HG02763 (cell line): ENCODE results near the gene PATE1.
"Not testable (repeated sequence)": the region's sequence is repeated elsewhere in the genome, so short reads cannot be mapped to it uniquely, and the experiment has no call there.

Experiments
- ATAC-seq: cut with Tn5 transposase; IDR thresholded peaks from one replicate; pipeline ENCODE4 v1.9.1; 2021; ENCODE audit warnings: mild to moderate bottlenecking, moderate library complexity; ENCODE audit not compliant: unreplicated experiment

PATE1 gene, protein sequence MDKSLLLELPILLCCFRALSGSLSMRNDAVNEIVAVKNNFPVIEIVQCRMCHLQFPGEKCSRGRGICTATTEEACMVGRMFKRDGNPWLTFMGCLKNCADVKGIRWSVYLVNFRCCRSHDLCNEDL

DNA sequence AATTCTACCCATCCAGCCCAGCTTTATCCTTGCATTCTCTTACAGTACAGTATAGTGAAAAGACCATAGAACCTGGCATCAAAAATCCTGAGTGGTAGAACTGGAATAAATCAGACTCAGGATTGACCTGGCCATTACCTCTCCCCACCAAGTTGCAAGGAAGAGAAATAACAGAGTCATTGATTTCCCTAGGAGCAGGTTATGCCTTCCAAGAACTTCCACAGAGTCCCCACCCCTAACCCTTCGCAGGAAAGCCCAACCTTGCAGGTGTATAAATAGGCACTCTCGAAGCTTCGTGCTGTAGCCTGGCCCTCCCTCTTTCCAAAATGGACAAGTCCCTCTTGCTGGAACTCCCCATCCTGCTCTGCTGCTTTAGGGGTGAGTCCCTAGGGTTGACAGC lies at the start of gene PATE1:
Gene PATE1 (plus strand): TSS at position 301 of the 400 bp plus-strand sequence. CDS start 26 bp downstream, at position 327.
- no peak for ATAC-seq

DNA sequence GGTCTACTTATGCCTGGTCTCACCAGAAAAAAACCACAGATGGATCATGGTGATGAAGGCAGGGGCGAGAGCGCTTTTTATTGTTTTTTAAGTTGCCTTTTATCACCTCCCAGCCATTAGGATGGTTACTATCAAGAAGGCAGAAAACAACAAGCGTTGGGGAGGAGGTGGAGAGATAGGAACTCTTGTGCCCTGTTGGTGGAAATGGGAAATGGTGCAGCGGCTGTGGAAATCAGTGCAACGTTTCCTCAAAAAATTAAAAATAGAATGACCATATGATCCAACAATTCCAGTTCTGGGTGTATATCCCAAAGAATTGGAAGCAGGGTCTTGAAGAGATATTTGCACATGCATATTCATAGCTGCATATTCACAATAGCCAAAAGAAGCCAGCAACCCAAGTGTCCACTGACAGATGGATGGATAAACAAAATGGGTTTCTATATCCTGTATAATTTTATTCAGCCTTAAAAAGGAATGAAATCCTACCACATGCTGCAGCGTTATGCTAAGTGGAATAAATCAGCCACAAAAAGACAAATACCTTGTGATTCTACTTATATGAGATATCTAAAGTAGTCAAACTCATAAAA lies 45.0 kb upstream of the PATE1 start:
- ATAC-seq: no peak

DNA sequence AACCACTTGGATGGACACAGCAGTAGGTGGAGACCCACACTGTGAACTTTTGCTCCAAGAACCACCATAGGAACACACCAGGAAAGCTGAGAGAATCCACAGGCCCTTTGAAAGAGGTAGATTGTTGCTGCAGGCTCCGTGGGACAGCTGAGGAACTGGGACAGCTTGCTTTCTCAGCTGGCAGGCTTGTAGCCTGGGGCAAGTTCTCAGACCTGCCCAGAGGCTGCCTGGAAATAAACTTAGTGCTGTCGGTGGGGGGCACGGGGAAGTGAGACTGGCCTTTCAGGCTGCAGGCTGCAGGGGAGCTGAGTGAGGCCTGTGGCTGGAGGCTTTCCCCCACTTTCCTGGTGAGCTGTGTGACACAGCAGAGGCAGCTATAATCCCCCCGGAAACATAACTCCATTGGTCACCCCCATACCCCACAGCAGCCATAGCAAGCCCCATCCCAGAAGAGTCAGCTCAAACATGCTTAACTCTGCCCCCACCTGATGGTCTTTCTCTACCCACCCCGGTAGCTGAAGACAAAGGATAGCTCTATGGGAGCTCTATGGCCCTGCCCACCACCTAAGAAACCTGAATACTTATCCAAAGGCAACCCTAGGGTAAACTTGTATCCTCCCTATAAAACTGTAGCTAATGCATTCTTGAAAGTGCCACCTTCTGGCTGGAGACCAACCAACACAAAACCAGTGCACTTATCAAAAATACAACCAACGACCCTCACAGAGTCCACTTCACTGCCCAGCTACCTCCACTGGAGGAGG lies 44.0 kb upstream of the PATE1 start:
- ATAC-seq: no peak

DNA sequence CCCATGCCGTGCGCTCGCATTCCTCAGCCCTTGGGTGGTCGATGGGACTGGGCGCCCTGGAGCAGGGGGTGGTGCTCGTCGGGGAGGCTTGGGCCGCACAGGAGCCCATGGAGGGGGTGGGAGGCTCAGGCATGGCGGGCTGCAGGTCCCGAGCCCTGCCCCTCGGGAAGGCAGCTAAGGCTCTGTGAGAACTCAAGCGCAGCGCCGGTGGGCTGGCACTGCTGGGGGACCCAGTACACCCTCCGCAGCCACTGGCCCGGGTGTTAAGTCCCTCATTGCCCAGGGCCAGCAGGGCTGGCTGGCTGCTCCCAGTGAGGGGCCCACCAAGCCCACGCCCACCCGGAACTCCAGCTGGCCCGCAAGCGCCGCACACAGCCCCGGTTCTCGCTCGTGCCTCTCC lies 41.4 kb upstream of the PATE1 start:
- ATAC-seq: not testable (repeated sequence)

DNA sequence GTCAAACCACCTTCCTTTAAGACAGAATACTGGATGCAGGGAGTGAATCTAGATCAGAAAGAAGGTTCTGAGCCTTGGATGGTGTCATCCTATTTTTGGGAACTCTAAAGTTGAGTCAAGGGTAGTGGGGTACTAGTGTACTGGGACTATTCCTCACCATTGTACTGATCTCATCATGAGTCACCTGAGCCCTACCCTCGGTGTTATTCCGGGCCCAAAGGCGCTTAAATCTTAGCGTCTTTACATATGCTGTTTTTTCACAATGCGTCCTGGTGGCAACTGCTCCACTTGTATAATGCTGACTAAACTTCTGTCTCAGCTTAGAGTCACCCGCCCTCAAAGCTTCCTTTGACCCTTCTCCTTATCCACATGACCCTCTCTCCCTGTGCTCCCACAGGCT lies 25.3 kb upstream of the PATE1 start:
- ATAC-seq: no peak

DNA sequence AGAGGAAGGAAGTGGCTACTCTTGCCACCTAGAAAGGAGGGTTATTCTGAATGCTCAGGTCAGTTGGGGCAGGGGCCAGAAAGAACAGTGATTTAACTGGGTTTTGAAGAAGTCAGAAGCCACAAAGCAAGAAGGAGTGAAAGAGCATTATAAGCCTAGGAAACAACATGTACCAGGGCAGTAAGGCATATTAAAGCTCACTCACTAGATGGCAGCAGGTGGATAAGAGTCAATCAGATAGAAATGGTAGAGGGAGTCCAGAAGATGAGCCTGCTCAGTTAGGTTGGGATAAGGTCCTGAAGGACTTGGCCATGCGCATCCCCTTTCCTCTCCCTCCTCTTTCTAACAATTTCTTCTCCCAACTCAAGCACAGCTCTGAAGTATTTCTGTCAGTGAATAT lies 22.0 kb upstream of the PATE1 start:
- ATAC-seq: no peak

DNA sequence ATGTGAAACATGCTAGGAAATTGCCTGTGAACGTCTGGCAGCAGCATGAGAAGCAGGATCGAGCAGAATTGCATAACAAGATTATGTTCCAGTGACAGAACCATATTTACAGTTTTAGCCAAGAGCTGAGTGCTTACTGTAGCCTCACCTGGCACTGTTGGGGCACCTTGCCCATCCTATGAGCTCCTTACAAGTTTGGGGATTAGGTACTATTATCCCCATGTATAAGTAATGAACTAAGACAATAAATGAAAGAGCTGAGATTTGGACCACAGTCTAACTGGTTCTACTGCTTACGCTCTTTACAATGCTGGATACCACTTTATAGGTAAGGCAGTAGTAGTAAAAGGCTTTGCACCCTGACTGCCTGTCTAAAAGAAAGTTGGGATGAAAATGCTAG lies 17.1 kb upstream of the PATE1 start:
- ATAC-seq: no peak

DNA sequence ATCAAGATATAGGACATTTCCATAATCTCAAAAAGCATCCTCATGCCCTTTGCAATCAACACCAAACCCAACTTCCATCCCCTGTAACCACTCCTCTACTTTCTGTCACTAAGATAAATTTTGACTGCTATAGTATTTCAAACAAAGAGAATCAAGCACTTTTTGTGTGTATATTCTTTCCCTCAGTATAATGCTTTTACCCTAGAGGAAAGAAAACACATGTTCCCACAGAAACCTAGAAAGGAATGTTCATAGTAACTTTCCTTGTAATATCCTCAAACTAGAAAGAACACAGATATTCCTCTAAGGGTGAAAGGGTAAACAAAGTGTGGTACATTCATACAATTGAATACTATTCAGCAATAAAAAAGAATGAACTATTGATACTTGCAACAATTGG lies 5.5 kb upstream of the PATE1 start:
- no peak for ATAC-seq

DNA sequence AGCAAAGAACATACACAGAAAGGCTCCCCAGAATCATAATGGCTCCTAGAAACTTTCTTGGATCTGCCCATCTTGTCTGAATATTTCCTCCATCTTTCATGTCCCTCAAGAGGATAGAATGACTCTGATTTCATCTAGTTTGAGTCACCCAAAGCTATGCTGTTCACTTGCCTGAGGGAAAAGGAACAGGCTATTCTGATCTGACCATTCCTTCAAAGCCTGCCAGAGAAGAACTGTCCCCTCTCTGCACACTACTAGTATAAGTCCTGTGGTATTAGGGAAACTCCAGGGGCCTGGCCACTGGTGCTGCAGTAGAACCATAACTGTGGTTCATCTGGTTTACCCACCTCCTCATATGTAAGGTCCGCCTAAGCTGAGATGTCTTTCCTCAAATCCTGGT lies 2.4 kb upstream of the PATE1 start:
- no peak for ATAC-seq

DNA sequence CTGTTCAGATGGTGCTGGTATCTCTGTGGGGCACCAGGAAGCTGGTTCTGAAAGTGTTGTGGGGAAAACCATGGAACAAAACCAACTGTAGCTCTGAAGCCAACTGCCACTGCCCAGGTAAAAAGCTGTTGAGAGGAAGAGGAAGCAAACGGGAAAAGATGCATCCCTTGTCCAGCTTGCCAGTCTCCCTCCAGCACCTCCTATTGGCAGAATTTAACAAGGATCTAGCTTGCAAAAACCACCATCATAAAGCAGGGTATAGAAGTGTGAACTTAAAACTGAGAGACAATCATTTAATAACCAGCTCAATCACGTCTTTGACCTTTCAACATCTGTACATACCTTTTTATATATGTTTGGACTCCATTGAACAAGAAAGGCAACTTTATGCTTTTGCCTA lies 4.5 kb downstream of the PATE1 start:
- no peak for ATAC-seq

DNA sequence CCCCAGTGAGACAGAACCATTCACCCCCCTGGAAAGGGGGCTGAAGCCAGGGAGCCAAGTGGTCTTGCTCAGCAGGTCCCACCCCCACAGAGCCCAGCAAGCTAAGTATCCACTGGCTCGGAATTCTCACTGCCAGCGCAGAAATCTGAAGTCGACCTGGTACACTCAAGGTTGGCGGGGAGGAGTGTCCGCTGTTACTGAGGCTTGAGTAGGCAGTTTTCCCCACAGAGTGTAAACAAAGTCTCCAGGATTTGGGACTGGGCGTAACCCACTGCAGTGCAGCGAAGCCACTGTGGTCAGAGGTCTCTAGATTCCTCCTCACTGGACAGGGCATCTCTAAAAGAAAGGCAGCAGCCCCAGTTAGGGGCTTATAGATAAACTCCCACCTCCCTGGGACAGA lies 10.0 kb downstream of the PATE1 start:
- no peak for ATAC-seq

DNA sequence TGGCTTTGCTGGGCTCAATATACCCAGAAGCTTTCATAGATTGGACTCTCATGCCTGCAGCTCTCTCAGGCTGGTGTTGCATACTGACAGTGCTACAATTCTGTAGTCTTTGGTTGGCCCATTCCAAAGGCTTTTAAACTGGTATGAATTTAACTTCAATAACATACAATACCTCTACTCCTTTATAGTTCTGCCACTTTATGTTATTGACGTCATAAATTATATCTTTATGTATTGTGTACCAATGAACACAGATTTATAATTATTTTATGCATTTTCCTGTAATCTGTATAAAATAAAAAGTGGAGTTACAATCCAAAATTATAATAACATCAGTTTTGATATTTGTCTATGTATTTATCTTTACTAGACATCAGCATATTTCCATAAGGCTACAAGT lies 16.4 kb downstream of the PATE1 start:
- ATAC-seq: no peak

DNA sequence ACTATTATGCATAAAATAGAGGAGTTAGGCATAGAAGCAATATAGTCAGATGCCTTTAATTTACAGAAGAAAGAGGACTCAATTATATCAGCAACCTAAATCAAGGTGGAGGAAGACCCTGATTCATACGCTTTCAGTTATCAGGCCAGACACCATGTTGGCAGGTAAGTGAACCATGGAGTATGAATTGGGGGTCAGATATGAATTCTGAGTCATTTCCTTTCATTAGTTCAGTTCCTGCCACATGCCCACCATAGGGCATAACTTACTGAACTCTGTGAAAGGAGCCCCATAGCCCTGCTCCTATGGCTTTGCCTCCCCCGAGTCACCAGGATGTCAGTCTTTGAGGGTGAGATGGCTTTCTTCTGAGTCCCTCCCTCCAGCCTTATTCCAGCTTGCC lies 17.4 kb downstream of the PATE1 start:
- no peak for ATAC-seq

DNA sequence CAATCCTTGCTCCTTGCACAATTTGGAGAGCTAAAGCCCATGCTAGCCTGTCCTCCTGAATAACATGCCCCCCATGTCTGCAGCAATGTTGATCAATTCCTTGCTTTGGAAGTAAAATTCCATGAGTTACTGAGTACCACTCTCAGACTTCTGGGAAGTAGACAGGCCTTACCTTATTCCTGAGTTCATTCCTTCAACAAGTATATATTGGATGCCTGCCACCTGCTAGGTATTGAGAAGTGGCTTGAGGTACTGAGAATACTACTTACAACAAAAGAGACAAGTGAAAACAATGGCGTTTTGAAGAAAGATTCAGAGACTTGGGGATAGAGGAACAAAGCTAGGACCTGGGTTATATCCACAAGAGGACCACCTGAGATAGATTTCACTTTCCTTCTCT lies 20.2 kb downstream of the PATE1 start:
- ATAC-seq: no peak

DNA sequence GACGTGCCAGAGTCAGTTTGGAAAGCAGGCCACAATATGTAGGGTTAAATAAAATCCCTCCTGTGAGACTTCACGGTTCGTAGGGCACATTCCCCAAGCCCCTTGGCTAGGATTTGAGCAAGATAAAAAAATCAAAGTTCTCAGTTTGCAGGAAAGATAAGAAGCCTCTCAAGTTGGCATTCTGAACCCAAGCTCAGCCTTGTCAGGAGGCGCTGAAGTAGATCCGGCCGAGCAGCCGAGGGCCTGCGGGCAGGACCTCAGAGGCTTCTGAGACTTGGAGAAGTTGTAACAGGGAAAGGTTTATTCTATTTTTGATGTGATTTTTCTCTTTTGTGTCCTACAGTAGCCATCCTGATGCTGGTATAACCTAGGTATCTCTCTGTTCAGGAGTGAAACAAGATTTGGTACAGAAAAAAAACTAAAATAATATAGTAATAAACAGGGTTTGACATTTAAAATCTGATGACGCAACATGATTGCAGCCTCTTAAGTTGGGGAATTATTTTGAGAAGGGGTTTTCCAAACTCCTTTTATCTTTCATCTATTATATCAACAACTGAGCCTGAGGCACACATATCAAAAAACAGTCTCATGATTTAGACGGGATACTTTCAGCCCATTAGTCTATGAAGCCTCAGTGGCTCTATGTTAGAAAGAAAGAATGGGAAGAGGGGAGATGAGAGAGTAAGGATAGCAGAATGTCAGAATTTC lies 22.4 kb downstream of the PATE1 start:
- no peak for ATAC-seq

DNA sequence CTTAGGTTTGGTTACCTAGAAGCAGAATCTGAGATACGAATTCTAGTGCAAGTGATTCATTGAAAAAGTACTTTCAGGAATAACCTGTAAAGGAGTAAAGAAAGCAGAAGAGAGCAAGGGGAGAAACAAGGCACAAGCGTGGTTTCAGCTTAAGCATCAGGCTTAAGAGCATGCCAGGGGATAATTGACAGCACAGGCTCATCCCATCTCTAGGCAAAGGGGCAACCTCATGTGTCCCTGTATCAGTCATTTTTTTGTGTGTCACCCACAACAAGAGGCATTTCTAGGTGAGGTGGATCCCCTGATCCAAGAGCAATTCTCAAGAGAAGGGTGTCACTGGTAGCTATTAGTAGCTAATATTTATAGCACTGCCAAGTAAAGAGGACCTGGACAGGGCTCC lies 24.5 kb downstream of the PATE1 start:
- ATAC-seq: no peak

DNA sequence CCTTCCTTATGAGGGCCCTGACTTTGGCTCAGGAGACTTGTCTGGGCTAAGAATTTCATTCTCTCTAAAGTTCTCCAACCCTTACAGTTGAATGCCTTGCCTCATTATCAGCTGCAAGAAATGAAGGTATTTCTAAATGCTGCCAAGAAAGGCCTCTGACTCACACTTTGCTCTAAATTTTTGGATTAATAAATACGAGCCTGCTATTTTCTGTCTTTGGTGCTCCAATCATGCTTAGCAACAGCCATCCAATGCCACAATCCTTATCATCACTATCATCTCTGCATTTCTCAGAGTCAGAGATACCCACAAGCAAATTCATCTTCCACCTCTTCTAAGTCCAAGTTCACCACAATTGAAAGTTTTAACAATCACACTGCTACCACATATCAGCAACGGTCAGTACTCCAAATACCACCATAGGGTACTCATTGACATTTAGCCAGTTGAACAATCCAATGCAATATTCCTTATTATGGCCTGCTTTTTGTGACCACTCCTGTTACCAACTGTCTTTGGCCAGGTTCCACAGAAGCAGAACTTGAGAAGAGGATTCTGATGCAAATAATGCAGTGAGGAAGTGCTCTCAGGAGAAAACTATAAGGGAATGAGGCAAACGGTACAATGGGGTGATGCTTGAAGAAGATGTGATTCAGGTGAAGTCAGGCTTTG lies 26.9 kb downstream of the PATE1 start:
- ATAC-seq: no peak

DNA sequence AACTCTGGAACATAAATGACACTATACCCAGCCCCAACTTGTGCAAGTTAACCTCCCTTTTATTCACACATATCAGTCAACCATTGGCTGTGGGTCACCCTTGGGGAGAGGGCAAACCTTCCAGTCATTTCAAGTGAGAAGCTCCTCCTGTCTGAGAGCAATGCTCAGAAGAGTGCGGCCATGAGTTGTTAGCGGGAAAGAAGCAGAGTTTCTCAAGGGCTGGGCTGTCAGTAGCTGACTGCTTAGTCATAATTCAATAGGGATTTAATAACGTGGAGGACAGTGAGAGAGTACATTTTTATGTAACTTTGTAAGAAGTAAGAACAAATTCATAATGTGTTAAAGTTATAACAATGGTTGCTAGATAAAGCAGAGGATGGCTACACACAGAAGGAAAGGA lies 27.4 kb downstream of the PATE1 start:
- ATAC-seq: no peak

DNA sequence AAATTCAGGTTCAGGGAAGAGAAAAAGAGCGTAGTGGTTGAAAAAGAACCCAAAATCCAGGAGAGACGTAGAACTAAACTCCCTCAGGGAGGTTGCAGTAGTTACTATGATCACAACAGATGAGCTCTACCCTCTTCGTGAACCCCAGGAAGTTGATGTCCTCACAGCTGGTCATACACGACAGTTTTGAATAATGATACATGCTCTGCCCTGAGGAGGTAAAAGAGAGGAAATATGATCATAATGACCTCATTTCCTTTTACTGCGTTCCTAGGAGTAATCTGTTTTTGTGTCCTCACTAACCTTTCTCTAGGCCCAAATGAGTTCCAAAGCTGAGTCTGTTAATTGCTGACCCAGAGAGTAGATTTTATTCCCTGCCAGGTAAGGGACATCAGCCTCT lies 31.2 kb downstream of the PATE1 start:
- no peak for ATAC-seq

DNA sequence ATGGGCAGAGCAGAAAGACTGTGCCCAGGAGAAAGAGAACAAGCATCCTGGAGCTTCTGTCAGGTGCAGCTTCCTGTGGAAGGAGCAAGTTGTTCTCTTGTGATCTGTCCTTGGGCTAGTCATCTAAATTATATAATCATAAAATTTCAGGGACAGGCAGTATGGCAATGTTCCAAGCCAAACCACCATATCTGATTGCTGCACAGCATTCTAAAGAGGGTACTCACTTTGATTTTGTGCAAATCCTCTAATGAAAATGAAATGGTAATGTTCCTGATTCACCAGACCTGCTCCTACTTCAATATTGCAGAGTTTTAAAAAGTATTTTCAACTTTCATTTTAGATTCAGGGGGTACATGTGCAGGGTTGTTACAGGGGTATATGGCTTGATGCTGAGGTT lies 32.6 kb downstream of the PATE1 start, which contains the start of gene PATE2:
Gene PATE2 (minus strand): TSS at position 101 of the 400 bp plus-strand sequence. CDS start 55 bp downstream, at position 46.
- ATAC-seq: no peak

DNA sequence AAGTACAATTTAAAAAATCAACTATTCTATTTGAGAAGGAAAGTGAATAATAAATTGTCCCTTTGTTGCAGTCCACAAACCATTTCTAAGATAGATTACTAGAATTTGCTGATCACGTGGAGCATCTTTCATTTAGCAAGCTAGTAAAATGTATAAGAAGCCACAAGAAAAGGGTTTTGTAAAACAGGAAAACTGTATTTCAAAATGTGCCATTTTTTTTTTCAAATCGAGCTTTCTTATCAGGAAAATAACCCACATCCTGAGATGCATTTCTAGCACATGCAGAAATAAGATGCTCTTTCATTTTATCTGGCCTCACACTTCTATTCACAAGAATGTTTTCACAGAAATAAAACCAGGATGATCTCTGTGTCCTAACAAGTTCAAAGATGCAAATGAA lies 38.6 kb downstream of the PATE1 start:
- no peak for ATAC-seq
